ENCODE results near the gene ACTR6. TPM values are rescaled to one million over a fixed set of nuclear protein-coding genes. Genes with fewer than 3 reads are reported as not detected.

ACTR6 gene
- total RNA-seq, 2 experiments from 2014 or later, result 36.0 to 38.2 TPM

GRCh38 chr12:100267603-100268281 is 67.1 kb downstream of the ACTR6 start:
- no peak for DNase-seq
- peaks cover 21% of the 10 kb centered on the region for H3K4me1 Mint-ChIP-seq
- ATAC-seq (ENCODE audit: low read depth), result peak; percentile 2
- H3K27me3 Mint-ChIP-seq, result no peaks in the 10 kb centered on the region
- POLR2A ChIA-PET, result interaction anchor here (1.0 to 2.8 kb wide), 5 partner anchors 9 to 129 kb away, joined by 3 to 26 read pairs (median 3); partner anchors contain the start of gene ACTR6
- H3K27ac Mint-ChIP-seq, result peak overlapping the region; percentile 97
- H3K9me3 Mint-ChIP-seq, result no peaks in the 10 kb centered on the region
- H3K36me3 Mint-ChIP-seq, result peaks cover under 1% of the 10 kb centered on the region
- peak overlapping the region; percentile 91 for H3K4me3 Mint-ChIP-seq

DNA sequence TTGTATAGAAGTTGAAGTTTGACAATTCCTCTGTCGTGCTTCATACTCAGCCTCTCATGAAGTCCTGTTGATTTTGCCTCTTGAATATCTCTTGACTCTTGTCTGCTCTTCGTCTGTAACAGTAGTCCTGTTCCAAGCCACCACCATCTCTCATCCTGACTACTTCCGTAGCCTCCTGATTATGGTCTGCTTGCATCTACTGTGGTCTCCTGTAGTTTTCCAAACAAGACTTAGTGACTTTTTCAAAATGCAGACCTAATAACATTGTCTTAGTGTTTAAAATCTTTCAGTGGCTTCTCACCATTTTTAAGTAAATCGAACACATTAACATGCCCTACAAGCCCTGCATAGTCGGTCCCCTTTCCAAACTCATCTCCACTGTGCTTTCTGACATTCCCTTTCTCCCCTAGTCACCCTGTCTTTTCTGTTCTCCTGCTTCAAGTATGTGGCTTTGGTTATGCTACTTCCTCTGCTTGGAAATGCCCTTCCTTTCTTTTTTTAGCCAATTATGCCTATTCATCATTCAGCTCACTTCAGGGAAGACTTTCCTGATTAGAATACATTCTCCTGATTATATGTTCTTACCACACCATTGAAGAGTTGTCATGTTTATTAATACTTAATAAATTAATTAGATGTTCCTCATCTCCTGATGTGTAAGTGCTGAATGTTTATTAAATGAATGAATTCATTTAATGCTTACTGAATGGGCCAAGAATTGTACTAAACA is 68.4 kb downstream of the ACTR6 start:
- Mint-ChIP-seq H3K4me3 (peak overlapping the region; percentile 91), H3K9me3 (no peaks in the 10 kb centered on the region), H3K27me3 (no peaks in the 10 kb centered on the region), H3K4me1 (peaks cover 27% of the 10 kb centered on the region), H3K27ac (peak overlapping the region; percentile 62), H3K36me3 (peaks cover 5% of the 10 kb centered on the region)
- POLR2A ChIA-PET, result no interaction called here
- DNase-seq, result no peak
- ATAC-seq (ENCODE audit: low read depth), result no peak

DNA sequence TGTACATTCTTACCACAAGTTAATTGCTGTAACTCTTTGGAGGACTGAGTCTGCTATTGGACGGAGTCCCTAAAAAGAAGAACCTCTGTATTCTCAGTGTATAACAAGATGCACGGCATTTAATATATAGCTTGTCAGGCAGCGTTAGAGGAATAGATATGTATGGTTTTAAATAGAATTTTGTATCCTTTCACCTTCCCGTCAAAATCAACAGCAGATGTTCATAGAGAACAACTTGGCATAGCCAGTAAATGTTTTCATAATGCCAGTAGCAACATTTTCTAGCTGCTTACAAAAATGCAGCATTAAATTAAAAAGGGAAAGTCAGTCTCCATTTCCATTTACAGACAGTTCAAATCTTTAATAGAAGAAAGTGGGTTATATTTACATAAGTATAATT is 73.2 kb downstream of the ACTR6 start:
- POLR2A ChIA-PET, result no interaction called here
- DNase-seq (no peak), ATAC-seq (ENCODE audit: low read depth) (no peak)
- no peaks in the 10 kb centered on the region for H3K27me3 Mint-ChIP-seq
- H3K9me3 Mint-ChIP-seq, result no peaks in the 10 kb centered on the region
- H3K27ac Mint-ChIP-seq, result no peak overlapping the region
- H3K4me1 Mint-ChIP-seq, result peaks cover 24% of the 10 kb centered on the region
- no peak overlapping the region for H3K4me3 Mint-ChIP-seq
- H3K36me3 Mint-ChIP-seq, result peaks cover 20% of the 10 kb centered on the region

Small RNA genes lying within 50 kb of the gene (microRNA-seq; reads per million reads assigned to microRNA genes)
- gene MIR1827, result not detected

Other genes with a start within 250 kb of the ACTR6 start
- not detected for gene ANKS1B, start 215.9 kb upstream of the ACTR6 start, total RNA-seq
- gene BLTP3B, start 57.9 kb upstream of the ACTR6 start, total RNA-seq, result 10 to 100 TPM; 23.2 to 24.7 TPM
- 1 to 10 TPM; 2.0 to 2.3 TPM for gene DEPDC4, start 66.3 kb downstream of the ACTR6 start, total RNA-seq
- 10 to 100 TPM; 37.2 to 37.8 TPM for gene SCYL2, start 66.4 kb downstream of the ACTR6 start, total RNA-seq
- not detected for gene SLC17A8, start 156.3 kb downstream of the ACTR6 start, total RNA-seq